ENCODE data around the gene GALNT16.
"Not testable (repeated sequence)": the region's sequence is repeated elsewhere in the genome, so short reads cannot be mapped to it uniquely, and the experiment has no call there.

Gene GALNT16

DNA sequence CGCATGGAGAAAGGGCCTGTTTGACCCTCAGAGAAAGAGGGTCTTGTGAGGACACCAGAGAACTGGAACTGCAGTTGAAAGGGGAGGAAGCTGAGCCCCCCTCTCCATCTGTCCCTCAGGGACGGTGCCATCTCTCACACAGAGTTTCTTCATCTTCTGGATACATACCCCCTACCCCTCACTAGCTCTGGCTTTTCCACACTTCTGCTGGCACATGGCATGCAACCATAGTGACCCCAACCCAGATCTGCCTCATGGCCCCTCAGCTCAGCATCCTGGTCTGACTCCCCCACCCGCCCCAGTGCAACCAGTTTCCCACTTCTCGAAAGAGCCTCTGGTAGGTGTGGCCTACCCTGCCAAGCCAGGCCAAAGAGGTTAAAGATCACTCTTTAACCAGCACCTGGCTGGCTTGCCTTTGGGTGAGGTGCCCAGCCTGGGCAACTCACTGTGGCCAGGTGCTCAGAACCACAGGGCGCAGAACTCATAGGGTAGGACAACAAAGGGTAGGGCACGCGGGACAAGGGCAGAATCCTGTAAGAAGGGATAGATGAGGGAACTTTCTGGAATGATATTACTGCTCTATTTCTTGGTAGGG, 25.8 kb downstream of the GALNT16 start:
- DNase-seq (ENCODE audit: low read depth, low spot score) = no peak

DNA sequence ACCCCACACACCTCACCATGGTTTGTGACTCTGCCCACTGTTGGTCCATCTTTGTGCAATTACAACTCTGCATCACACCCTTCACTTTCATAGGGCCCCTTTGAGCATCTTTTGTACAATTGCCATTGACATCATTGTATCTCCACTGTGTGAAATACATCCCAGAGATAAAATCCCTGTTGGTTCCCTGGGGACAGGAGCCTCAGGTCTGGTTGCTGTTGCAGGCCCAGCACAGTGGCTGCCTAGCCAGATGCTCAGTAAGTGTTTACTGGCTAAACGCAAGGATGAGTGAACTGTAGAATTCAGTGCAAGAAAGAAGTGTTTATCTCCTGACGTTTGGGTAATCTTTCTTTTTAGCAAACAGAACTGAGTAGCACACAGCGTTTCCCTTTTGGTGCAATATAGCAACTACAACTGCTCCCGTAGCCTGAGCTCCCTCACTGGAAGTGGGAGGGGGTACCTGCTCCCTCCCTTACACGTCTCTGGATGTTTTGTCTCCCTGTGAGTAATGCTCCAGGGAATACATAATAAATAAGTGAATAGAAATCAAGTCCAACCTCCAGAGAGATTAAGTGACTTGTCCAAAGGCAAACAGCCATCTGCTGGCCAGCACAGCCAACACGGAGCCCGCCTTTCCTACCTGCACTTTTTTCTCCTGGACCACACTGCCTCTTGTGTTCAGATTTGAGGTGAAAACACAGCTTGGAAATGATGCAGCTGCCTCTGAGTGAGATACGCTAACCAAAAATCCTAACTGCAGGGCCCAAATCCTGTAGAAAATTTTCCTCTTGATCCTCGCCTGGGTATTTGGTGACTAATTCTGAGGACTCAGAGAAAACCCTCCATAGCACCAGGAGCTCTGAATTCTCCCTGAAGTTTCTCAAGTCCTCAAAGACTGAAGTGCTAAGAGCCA, 27.4 kb downstream of the GALNT16 start:
- DNase-seq (ENCODE audit: low read depth, low spot score) = peak; percentile 36

- DNase-seq (ENCODE audit: low read depth, low spot score) = peak; percentile 71
Measured at GRCh38 chr14:69288011-69288771, 28.2 kb downstream of the GALNT16 start.

DNA sequence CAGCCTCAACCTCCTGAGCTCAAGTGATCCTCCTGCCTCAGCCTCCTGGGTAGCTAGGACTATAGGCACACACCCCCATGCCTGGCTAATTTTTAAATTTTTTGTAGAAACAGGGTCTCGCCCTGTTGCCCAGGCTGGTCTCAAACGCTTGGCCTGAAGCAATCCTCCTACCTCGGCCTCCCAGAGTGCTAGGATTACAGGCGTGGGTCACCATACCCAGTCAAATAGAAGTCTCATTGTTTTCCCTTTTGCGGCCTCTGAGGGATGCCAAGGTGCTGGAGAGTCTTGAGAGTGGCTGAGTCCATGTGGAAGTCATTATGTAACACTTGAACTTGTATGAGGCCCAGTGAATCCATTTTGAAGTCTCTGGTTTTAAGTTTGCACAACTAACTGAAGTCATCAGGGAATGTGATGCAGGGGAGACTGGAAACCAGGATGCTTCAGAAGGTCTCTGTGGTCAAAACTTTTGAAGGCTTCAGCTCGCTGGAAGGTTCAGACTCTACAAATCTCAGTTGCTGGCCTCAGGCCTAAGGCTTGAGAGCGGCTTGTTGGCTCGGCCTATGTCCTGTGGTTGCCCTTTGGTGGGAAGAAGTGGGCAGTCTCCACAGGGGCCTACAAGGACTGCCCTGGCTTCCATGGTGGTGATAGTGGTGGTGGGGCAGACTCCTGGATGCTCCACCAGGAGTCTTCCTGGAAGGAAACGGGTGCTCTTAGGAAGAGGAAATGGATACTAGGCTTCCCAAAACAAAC, 29.2 kb downstream of the GALNT16 start:
- no peak for DNase-seq (ENCODE audit: low read depth, low spot score)

GRCh38 chr14:69289811-69290520, 30.0 kb downstream of the GALNT16 start:
- DNase-seq (ENCODE audit: low read depth, low spot score) = no peak

GRCh38 chr14:69290881-69291280, 30.9 kb downstream of the GALNT16 start:
- not testable (repeated sequence) for DNase-seq (ENCODE audit: low read depth, low spot score)

DNA sequence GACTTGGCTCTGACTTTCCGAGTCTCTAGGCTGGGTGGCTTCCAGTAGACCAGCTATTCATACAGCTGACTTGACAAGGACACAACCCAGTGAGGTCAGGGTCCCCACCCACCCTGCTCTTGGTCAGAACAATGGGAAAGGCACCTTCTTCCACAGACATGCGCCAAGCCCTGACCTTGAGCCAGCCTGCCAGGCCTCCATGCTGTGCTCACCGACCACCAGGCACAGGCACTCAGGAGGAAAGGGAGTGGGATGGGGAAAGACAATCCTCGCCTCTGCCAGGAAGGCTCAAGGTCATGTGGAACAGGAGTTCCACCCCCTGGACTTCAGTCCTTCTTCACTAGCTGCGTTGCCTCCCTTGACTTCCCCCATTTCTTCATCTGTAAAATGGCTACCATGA, 31.4 kb downstream of the GALNT16 start:
- no peak for DNase-seq (ENCODE audit: low read depth, low spot score)

DNA sequence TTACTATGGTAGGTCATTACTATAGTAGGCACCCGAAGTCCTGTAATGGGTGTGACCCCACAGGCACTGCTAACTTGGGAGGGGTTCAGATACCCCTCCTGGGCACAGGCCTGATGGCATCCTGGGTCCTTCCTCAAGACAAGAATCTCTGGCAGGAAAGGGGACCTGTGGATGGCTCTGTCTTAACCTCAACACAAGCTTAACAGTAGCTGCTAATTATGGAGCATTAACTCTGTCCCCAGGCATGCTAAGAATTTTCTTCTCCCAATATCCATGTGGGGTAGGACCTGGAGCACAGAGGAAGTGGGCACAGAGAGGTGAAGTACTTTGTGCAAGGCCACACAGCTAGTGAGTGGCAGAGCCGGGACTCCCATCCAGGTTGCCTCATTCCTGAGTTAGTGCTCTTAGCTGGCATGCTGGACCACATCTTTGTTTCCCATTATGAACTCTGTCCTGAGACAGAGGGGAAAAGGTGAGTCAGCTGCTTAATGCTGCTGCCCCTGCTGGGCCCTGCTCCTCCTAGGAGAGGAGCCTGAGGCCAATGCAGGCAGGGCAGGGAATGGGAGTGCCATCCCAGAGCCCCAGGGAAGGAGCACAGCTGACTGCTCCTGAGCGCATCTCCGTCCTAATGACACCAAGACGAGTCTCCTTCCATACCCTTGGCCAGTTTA, 32.1 kb downstream of the GALNT16 start:
- DNase-seq (ENCODE audit: low read depth, low spot score) = peak; percentile 70

GRCh38 chr14:69298131-69299071, 38.4 kb downstream of the GALNT16 start:
- no peak for DNase-seq (ENCODE audit: low read depth, low spot score)

DNA sequence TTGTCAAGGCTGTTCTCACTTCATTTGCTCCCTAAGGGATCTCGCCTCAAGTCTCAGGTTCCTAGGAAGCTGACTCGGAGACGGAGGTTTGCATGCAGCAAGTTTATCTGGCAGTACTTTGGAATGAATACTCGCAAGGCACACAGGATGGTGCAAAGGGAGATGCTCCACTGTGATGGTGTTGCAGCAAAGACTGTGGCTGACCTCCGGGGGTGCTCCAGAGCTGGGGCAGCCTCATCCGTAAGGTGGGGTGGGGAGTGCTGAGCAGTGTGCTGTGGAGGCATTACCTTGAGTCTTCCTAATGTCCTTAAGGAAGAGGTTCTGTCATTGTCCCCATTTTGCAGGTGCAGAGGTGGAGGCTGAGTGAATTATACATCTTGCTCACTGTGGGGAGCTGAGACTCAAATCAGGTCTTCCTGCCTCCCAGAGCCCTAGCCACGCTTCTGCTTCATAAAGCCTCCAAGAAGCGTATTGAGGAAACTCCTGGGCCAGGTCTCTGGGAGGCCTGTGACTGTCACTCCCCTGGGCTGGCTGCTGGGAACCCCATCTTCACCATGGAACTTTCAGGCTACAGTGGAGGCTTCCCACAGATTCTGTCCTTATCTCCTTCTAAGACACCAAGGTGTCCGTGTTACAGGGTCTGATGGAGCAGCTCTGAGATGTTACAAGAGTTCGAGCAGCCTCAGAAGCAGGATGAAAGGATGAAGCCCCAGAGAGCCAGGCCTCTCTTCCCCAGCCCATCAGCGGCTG, 39.5 kb downstream of the GALNT16 start:
- DNase-seq (ENCODE audit: low read depth, low spot score) = no peak

DNA sequence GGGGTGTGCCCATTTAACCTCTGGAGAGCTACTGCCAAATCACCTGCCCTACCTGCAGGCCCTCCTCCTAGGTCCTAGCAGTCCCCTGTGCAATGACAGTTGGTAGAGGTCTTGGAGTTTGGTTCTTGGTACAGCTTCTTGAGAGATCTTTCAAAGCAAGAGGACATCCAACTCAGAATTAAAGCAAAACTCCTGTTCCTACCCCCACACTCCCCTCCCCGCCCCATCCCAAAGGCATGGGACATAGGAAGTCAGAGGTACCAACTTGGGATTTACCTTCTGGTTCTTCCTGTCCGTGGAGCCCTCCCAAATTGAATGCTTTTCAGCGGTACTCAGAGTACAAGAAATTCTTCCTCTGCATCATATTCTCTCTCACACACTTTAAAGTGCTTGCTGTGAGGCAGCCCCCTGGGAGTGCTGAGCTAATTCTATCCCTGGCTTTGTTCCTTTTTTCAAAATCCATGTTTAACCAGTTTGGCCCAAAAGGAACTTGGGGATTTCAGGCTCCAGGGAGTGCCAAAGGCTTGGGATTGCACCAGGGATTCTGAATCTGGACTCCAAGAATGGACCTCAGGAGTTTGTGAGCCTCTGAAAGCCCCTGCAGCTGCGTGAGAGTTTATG, 40.8 kb downstream of the GALNT16 start:
- DNase-seq (ENCODE audit: low read depth, low spot score) = no peak

GRCh38 chr14:69303086-69303485, 43.1 kb downstream of the GALNT16 start:
- no peak for DNase-seq (ENCODE audit: low read depth, low spot score)

DNA sequence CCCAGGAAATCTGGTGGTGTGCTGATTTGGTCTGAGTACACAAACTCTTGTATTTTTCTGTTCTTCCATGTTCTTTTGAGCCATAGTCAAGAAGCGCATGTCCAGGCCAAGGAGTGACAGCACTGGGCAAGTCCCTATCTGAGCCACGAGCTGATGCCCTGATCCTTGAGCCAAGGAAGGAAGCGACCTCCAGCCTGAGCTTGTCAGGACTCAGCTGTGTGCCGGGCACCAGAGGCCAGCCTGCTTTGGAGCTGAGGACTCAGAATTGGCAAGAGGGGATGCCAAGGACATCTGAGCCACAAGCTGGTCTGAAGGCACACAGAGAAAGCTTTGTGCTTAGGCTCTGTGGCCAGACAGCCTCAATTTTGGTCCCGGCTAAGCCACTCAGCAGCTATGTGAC, 52.6 kb downstream of the GALNT16 start:
- no peak for DNase-seq (ENCODE audit: low read depth, low spot score)

GRCh38 chr14:69313176-69313575, 53.2 kb downstream of the GALNT16 start:
- no peak for DNase-seq (ENCODE audit: low read depth, low spot score)

GRCh38 chr14:69314327-69314726, 54.4 kb downstream of the GALNT16 start:
- DNase-seq (ENCODE audit: low read depth, low spot score) = no peak

- no peak for DNase-seq (ENCODE audit: low read depth, low spot score)
Measured at GRCh38 chr14:69315301-69315700, 55.3 kb downstream of the GALNT16 start.

GRCh38 chr14:69316449-69317101, 56.6 kb downstream of the GALNT16 start:
- no peak for DNase-seq (ENCODE audit: low read depth, low spot score)

All from ELF-1 (cell line).